Adrenal gland (tissue), 5 donors: ENCODE measurements around the gene CPA3.

Experiments
- CTCF ChIP-seq, 6 experiments: fragments of 450-650 bp in 4 of 6; fragments of 200-600 bp in 2 of 6; sonication (generic) in 1 of 6; IDR thresholded peaks; 1 replicate in 5 of 6; 2 replicates in 1 of 6; pipeline versions ENCODE4 v1.5.1 to v1.8.0; 2016 to 2021; ENCODE audit warnings: antibody characterized with exemption in 6 of 6, mild to moderate bottlenecking in 2 of 6, moderate library complexity in 1 of 6
- POLR2A ChIP-seq, 2 donors: fragments of 450-650 bp; IDR thresholded peaks; one replicate each; pipeline ENCODE4 v1.6.1; 2017; ENCODE audit warnings: antibody characterized with exemption in 2 of 2, mild to moderate bottlenecking in 2 of 2, moderate library complexity in 1 of 2
- donor health status: DM: no; HTN: no; CAD: no.

GRCh38 chr3:148889828-148890227, 24.7 kb downstream of the CPA3 start:
- TF ChIP-seq CTCF (IDR thresholded peaks at IDR 0.05) (no peak), POLR2A (IDR thresholded peaks at IDR 0.05) (no peak)
